Mesenchymal stem cell (in vitro differentiated cells and primary cell): ENCODE measurements around the gene ALDH8A1.

Source experiments
- DNase-seq: peaks from one replicate; pipeline ENCODE4 v3.0.0-alpha.2; 2013
- H2AFZ ChIP-seq: one replicate; pipeline ENCODE4 v1.6.1; 2013; ENCODE audit warnings: low read depth, mild to moderate bottlenecking, control low read depth, inconsistent platforms, low read length, moderate library complexity
- H2AK5ac ChIP-seq: 2 replicates; pipeline ENCODE4 v1.6.1; 2013; ENCODE audit warnings: low read length, moderate library complexity, mild to moderate bottlenecking, inconsistent platforms; ENCODE audit not compliant: severe bottlenecking
- H2BK120ac ChIP-seq: one replicate; pipeline ENCODE4 v1.6.1; 2013; ENCODE audit warnings: low read depth, mild to moderate bottlenecking, inconsistent platforms, low read length, moderate library complexity
- H2BK12ac ChIP-seq, 2 experiments: one replicate each; pipeline ENCODE4 v1.6.1; 2013; ENCODE audit warnings: inconsistent platforms in 2 of 2, low read length in 2 of 2, mild to moderate bottlenecking in 2 of 2, moderate library complexity in 2 of 2, control low read depth in 1 of 2
- H2BK15ac ChIP-seq: one replicate; pipeline ENCODE4 v1.6.1; 2013; ENCODE audit warnings: mild to moderate bottlenecking, low read depth, inconsistent platforms; ENCODE audit not compliant: poor library complexity, severe bottlenecking
- H2BK5ac ChIP-seq: 2 replicates; pipeline ENCODE4 v1.6.1; 2013; ENCODE audit warnings: low read depth, mild to moderate bottlenecking, low read length, control low read depth, inconsistent platforms; ENCODE audit not compliant: poor library complexity, severe bottlenecking
- H3K14ac ChIP-seq, 2 experiments: one replicate each; pipeline ENCODE4 v1.6.1; 2013; ENCODE audit warnings: inconsistent platforms in 2 of 2, low read length in 2 of 2, control low read depth in 1 of 2, mild to moderate bottlenecking in 1 of 2, moderate library complexity in 1 of 2
- H3K18ac ChIP-seq, 2 experiments: one replicate each; pipeline ENCODE4 v1.6.1; 2013; ENCODE audit warnings: inconsistent platforms in 2 of 2, low read length in 2 of 2, control low read depth in 1 of 2, low read depth in 1 of 2, mild to moderate bottlenecking in 1 of 2
- H3K23ac ChIP-seq, 2 experiments: one replicate each; pipeline ENCODE4 v1.6.1; 2013; ENCODE audit warnings: inconsistent platforms in 2 of 2, low read length in 2 of 2, mild to moderate bottlenecking in 2 of 2, moderate library complexity in 2 of 2, control low read depth in 1 of 2
- H3K27ac ChIP-seq: 2 replicates; pipeline ENCODE4 v1.5.1; 2013; ENCODE audit warnings: mild to moderate bottlenecking, moderate library complexity, low read length, control low read depth, inconsistent platforms; ENCODE audit not compliant: poor library complexity, severe bottlenecking
- H3K27me3 ChIP-seq, 2 experiments: 2 replicates each; pipeline versions ENCODE4 v1.6.1 to v1.7.0; 2013; ENCODE audit warnings: low read length in 2 of 2, mild to moderate bottlenecking in 2 of 2, moderate library complexity in 2 of 2, control low read depth in 1 of 2, inconsistent platforms in 1 of 2; ENCODE audit not compliant: control insufficient read depth in 1 of 2, insufficient read depth in 1 of 2
- H3K36me3 ChIP-seq, 2 experiments: 2 replicates each; pipeline versions ENCODE4 v1.6.1 to v1.7.0; 2013; ENCODE audit warnings: low read length in 2 of 2, control low read depth in 1 of 2, inconsistent platforms in 1 of 2, low read depth in 1 of 2, mild to moderate bottlenecking in 1 of 2; ENCODE audit not compliant: insufficient read depth in 2 of 2, control insufficient read depth in 1 of 2
- H3K4ac ChIP-seq, 2 experiments: one replicate each; pipeline ENCODE4 v1.6.1; 2013; ENCODE audit warnings: inconsistent platforms in 2 of 2, low read length in 2 of 2, mild to moderate bottlenecking in 2 of 2, moderate library complexity in 2 of 2, control low read depth in 1 of 2, low read depth in 1 of 2
- H3K4me1 ChIP-seq: 2 replicates; pipeline ENCODE4 v1.6.1; 2013; ENCODE audit warnings: low read depth, low read length, control low read depth; ENCODE audit not compliant: control insufficient read depth, insufficient read depth
- H3K4me2 ChIP-seq: 2 replicates; pipeline ENCODE4 v1.6.1; 2013; ENCODE audit warnings: low read length, mild to moderate bottlenecking, inconsistent platforms; ENCODE audit not compliant: poor library complexity, severe bottlenecking
- H3K4me3 ChIP-seq, 2 experiments: 2 replicates each; pipeline versions ENCODE4 v1.5.1 to v1.7.0; 2013; ENCODE audit warnings: low read length in 2 of 2, mild to moderate bottlenecking in 2 of 2, control low read depth in 1 of 2, low read depth in 1 of 2; ENCODE audit not compliant: insufficient read depth in 1 of 2
- H3K79me1 ChIP-seq: replicated peaks from 2 replicates; pipeline ENCODE4 v1.6.1; 2013; ENCODE audit warnings: mild to moderate bottlenecking, control low read depth, low read length, inconsistent platforms; ENCODE audit not compliant: poor library complexity, severe bottlenecking
- H3K9ac ChIP-seq: 2 replicates; pipeline ENCODE4 v1.7.0; 2013; ENCODE audit warnings: mild to moderate bottlenecking, low read length, moderate library complexity
- H3K9me3 ChIP-seq: 2 replicates; pipeline ENCODE4 v1.7.0; 2013; ENCODE audit warnings: mild to moderate bottlenecking, low read length; ENCODE audit not compliant: control insufficient read depth
- H4K8ac ChIP-seq: one replicate; pipeline ENCODE4 v1.6.1; 2013; ENCODE audit warnings: inconsistent platforms, mild to moderate bottlenecking, low read length, moderate library complexity
- H4K91ac ChIP-seq: one replicate; pipeline ENCODE4 v1.6.1; 2013; ENCODE audit warnings: mild to moderate bottlenecking, low read length, inconsistent platforms
- WGBS: methylation state at CpG from one replicate; pipeline ENCODE4 v1.1.7; 2013; ENCODE audit warnings: mixed read lengths; 5-methylcytosine and 5-hydroxymethylcytosine counted together

Gene ALDH8A1

DNA sequence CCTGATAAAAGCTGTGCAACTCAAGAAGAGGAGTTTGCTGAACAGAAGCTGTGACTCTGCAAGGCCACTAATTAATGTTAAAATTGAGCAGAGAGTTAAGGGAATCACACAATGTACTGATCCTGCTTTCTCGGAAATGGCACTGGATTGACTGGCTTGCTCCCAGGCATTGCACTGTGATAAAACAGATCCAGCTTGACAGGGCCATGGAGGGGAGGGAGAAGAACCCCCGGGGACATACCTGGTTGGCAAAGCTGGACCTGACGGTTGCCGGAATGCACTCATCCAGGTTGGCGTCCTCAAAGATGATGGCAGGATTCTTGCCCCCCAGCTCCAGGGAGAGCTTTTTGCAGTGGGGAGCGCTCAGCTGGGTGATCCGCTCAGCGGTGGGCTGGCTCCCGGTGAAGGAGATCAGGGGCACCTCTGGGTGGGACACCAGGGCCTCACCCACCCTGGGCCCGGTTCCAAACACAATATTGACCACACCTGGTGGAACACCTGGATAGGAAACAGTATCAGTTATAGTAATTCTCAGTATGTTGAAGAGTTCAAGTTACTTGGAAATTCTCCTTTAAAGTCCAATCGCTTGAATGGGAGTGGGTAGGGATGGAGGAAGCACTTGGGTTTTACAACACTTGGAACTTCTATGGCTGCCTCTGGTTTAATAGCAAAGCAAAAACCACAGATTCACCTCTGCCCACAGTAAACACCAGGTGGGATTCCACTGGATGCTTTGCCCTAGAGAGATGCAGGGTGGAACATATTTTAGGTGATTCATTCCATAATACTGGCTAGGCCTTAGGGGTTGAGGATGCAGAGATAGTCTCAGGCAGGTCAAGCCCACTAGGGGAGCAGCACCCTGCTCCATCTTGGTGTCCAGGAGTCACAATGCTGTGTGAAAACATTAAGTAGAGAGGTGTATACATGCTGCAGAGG, 17.1 kb downstream of the ALDH8A1 start:
- H4K91ac ChIP-seq: no peak overlapping the region
- H3K4me2 ChIP-seq: no peak overlapping the region
- no peak overlapping the region for H3K4ac ChIP-seq
- H2AK5ac ChIP-seq: peak overlapping the region; percentile 46
- H2BK12ac ChIP-seq: no peak overlapping the region
- H3K4me3 ChIP-seq: no peak overlapping the region
- H3K14ac ChIP-seq: no peak overlapping the region
- no peak overlapping the region for H2BK15ac ChIP-seq
- DNase-seq: no peak
- 97% methylated on average over 10 of the region's 11 CpGs for WGBS
- H2BK120ac ChIP-seq: no peak overlapping the region
- no peaks in the 10 kb centered on the region for H3K79me1 ChIP-seq
- no peaks in the 10 kb centered on the region for H3K9me3 ChIP-seq
- no peak overlapping the region for H3K27ac ChIP-seq
- no peaks in the 10 kb centered on the region for H3K36me3 ChIP-seq
- no peak overlapping the region for H2BK5ac ChIP-seq
- H4K8ac ChIP-seq: no peak overlapping the region
- H3K23ac ChIP-seq: no peak overlapping the region
- H3K9ac ChIP-seq: no peak overlapping the region
- H2AFZ ChIP-seq: no peak overlapping the region
- no peaks in the 10 kb centered on the region for H3K27me3 ChIP-seq
- H3K4me1 ChIP-seq: peaks cover 18% of the 10 kb centered on the region
- no peak overlapping the region for H3K18ac ChIP-seq

GRCh38 chr6:134932098-134932497, 17.8 kb downstream of the ALDH8A1 start:
- Histone ChIP-seq H4K91ac (no peak overlapping the region), H3K79me1 (no peaks in the 10 kb centered on the region), H2AFZ (no peak overlapping the region), H3K9ac (no peak overlapping the region), H3K36me3 (no peaks in the 10 kb centered on the region), H4K8ac (no peak overlapping the region), H3K27me3 (no peaks in the 10 kb centered on the region), H2AK5ac (no peak overlapping the region), H2BK12ac (no peak overlapping the region), H3K14ac (no peak overlapping the region), H3K4me3 (no peak overlapping the region), H2BK120ac (no peak overlapping the region), H2BK5ac (no peak overlapping the region), H2BK15ac (no peak overlapping the region), H3K4ac (no peak overlapping the region), H3K27ac (no peak overlapping the region), H3K9me3 (no peaks in the 10 kb centered on the region), H3K18ac (no peak overlapping the region), H3K23ac (no peak overlapping the region), H3K4me2 (no peak overlapping the region), H3K4me1 (peaks cover 13% of the 10 kb centered on the region)
- 76% methylated on average over 5 of the region's 5 CpGs for WGBS
- no peak for DNase-seq

GRCh38 chr6:134930463-134930862, 19.4 kb downstream of the ALDH8A1 start:
- Histone ChIP-seq H2AFZ (no peak overlapping the region), H2BK12ac (no peak overlapping the region), H2BK120ac (no peak overlapping the region), H3K23ac (no peak overlapping the region), H3K14ac (no peak overlapping the region), H3K9me3 (no peaks in the 10 kb centered on the region), H2BK5ac (no peak overlapping the region), H4K8ac (no peak overlapping the region), H3K4me2 (no peak overlapping the region), H3K36me3 (no peaks in the 10 kb centered on the region), H3K4me3 (no peak overlapping the region), H3K4ac (no peak overlapping the region), H3K9ac (no peak overlapping the region), H2AK5ac (no peak overlapping the region), H2BK15ac (no peak overlapping the region), H3K18ac (no peak overlapping the region), H3K79me1 (no peaks in the 10 kb centered on the region), H3K27me3 (no peaks in the 10 kb centered on the region), H3K4me1 (peaks cover 7% of the 10 kb centered on the region), H3K27ac (no peak overlapping the region), H4K91ac (no peak overlapping the region)
- DNase-seq: no peak
- 93% methylated on average over 6 of the region's 6 CpGs for WGBS

- Histone ChIP-seq H2BK5ac (no peak overlapping the region), H3K27me3 (no peaks in the 10 kb centered on the region), H3K4me2 (no peak overlapping the region), H3K36me3 (no peaks in the 10 kb centered on the region), H4K8ac (no peak overlapping the region), H2BK12ac (no peak overlapping the region), H3K18ac (no peak overlapping the region), H2BK120ac (no peak overlapping the region), H2AK5ac (no peak overlapping the region), H3K4me3 (no peak overlapping the region), H3K79me1 (no peaks in the 10 kb centered on the region), H3K4me1 (peaks cover 2% of the 10 kb centered on the region), H3K27ac (no peak overlapping the region), H4K91ac (no peak overlapping the region), H3K4ac (no peak overlapping the region), H3K9me3 (no peaks in the 10 kb centered on the region), H3K23ac (no peak overlapping the region), H3K9ac (no peak overlapping the region), H2AFZ (no peak overlapping the region), H2BK15ac (no peak overlapping the region), H3K14ac (no peak overlapping the region)
- DNase-seq: no peak
- 88% methylated on average over 5 of the region's 6 CpGs for WGBS
Measured at GRCh38 chr6:134928151-134928900, 21.6 kb downstream of the ALDH8A1 start.
